NB4 (cell line): ENCODE results near the gene ZMYM1.
"Not testable (repeated sequence)": the region's sequence is repeated elsewhere in the genome, so short reads cannot be mapped to it uniquely, and the experiment has no call there.

Source experiments
- DNase-seq: peaks from one replicate; pipeline ENCODE4 v3.0.0; 2010; ENCODE audit warnings: low read depth
- H3K4me3 ChIP-seq: one replicate; pipeline ENCODE4 v1.5.1; 2011; ENCODE audit warnings: mild to moderate bottlenecking, low read depth, low read length, moderate library complexity
- MAX ChIP-seq: IDR thresholded peaks from 2 replicates; pipeline ENCODE4 v1.6.1; 2011; ENCODE audit warnings: low read depth, low read length
- MYC ChIP-seq: IDR thresholded peaks from 2 replicates; pipeline ENCODE4 v1.6.1; 2011; ENCODE audit warnings: low read depth, low read length
- POLR2A ChIP-seq: IDR thresholded peaks from 2 replicates; pipeline ENCODE4 v1.6.1; 2011; ENCODE audit warnings: mild to moderate bottlenecking; ENCODE audit not compliant: insufficient read length; ENCODE audit errors: extremely low read depth
- TF ChIP-seq, protein P1 (sequence below): IDR thresholded peaks from one replicate; pipeline ENCODE4 v1.5.1; 2012; ENCODE audit warnings: low read depth, low read length

The ZMYM1 gene

DNA sequence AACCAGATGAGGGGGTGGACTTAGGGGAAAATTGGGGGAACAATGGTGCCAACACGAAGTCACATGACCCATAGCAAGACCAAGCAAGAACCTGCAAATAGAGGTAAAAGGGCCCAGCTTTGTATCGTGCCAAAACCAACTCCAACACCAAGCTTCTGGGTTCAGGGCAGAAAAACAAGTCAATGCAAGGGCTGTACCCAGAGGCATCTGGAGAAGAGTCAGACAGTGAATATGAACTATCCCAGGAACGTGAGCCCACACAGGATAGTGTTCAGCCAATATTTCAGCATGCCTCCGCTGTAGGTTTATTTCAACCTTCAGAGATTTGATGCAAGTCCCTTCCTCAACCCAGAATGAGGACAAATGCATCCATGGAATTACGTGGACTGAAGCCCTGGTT lies 32.5 kb upstream of the ZMYM1 start:
- TF ChIP-seq MYC (no peak), MAX (no peak), POLR2A (no peak)
- TF ChIP-seq, protein P1, sequence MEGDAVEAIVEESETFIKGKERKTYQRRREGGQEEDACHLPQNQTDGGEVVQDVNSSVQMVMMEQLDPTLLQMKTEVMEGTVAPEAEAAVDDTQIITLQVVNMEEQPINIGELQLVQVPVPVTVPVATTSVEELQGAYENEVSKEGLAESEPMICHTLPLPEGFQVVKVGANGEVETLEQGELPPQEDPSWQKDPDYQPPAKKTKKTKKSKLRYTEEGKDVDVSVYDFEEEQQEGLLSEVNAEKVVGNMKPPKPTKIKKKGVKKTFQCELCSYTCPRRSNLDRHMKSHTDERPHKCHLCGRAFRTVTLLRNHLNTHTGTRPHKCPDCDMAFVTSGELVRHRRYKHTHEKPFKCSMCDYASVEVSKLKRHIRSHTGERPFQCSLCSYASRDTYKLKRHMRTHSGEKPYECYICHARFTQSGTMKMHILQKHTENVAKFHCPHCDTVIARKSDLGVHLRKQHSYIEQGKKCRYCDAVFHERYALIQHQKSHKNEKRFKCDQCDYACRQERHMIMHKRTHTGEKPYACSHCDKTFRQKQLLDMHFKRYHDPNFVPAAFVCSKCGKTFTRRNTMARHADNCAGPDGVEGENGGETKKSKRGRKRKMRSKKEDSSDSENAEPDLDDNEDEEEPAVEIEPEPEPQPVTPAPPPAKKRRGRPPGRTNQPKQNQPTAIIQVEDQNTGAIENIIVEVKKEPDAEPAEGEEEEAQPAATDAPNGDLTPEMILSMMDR = no peak
- no peak for DNase-seq
- H3K4me3 ChIP-seq = no peak overlapping the region

DNA sequence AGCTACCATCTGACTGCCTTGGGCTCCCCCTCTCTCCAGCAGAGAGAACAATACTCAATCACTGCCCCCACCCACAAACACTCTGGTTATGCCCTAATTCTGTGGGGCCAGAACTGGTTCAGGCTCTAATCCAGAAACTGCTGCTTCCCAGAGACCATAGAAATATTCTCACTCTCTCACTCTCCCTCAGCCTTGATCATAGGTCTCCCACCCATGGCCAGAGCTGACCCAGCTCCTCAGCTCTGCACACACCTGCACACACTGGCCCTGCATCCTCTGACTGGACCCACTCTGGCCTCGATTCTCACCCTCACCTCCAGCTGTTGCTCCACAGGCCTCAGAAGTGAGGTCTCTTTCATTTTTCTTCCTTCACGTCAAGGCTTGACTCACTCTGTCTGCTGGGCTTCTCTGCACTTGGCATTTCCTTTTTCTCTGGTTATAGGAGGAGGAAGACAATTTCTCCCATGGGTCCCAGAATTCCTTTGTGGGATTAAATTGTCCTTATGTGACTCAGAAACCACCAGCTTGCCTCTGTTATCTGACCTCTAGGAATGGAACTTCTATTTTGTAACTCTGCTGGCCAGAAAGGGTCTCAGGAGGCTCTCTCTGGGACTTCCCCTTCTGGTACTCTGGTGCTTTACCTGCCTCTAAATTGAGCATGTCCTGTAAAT lies 31.9 kb upstream of the ZMYM1 start:
- H3K4me3 ChIP-seq = peak overlapping the region; percentile 17
- TF ChIP-seq MYC (no peak), MAX (no peak), POLR2A (no peak)
- TF ChIP-seq, protein P1 = no peak
- DNase-seq = peak; percentile 70

DNA sequence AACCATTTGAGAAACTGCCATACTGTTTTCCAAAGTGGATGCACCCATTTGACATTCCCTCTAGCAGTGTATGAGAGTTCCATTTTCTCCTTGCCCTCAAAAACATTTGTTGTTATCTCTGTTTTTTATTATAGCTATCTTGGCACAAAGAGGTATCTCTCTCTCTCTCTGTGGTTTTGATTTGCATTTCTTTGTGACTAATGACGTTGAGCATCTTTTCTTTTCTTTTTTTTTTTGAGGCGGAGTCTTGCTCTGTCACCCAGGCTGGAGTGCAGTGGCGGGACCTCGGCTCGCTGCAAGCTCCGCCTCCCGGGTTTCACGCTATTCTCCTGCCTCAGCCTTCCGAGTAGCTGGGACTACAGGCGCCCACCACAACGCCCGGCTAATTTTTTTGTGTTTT lies 30.1 kb upstream of the ZMYM1 start:
- DNase-seq = no peak
- TF ChIP-seq MYC = no peak

DNA sequence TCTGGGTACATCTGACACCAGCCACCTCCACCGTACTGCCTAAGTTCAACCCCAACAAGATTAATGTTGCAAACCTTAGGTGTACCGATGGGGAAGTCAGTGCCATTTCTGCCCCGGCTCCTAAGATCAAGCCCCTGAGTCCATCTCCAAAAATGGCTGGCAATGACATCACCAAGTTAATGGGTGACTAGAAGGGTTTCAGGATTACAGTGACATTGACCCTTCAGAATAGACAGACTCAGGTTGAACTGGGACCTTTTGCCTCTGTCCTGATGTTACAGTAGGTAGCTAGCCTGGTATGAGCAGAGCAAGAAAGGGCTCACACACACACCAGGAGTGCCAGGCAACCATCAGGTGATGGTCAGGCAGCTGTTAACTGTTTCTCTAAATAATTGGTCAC lies 25.8 kb upstream of the ZMYM1 start:
- TF ChIP-seq POLR2A (no peak), MYC (no peak), MAX (no peak)
- TF ChIP-seq, protein P1 = no peak
- DNase-seq = no peak
- no peak overlapping the region for H3K4me3 ChIP-seq

More for the DNA sequence above, 30.1 kb upstream of the ZMYM1 start:
- H3K4me3 ChIP-seq = no peak overlapping the region

- DNase-seq, H3K4me3 ChIP-seq: not testable (repeated sequence)
These were observed 24.9 kb upstream of the ZMYM1 start for GRCh38 chr1:35054282-35054681.

DNA sequence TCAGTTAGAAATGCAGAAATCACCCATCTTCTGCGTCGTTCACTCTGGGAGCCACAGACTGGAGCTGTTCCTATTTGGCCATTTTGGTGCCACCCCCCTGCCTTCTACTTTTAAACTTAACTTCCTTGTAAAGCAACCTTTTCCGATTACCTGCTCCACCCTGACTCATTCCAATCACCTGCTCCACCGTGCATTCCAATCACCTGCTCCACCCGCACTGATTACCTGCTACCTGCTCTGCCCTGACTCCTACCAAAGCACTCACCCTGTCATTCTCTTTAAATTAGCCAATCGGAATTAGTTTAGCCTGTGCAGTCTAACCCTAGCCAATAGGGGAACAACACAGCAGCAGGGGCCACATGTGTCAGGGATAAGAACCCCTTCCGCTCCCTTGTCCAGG lies 20.9 kb upstream of the ZMYM1 start:
- H3K4me3 ChIP-seq, DNase-seq: not testable (repeated sequence)

DNA sequence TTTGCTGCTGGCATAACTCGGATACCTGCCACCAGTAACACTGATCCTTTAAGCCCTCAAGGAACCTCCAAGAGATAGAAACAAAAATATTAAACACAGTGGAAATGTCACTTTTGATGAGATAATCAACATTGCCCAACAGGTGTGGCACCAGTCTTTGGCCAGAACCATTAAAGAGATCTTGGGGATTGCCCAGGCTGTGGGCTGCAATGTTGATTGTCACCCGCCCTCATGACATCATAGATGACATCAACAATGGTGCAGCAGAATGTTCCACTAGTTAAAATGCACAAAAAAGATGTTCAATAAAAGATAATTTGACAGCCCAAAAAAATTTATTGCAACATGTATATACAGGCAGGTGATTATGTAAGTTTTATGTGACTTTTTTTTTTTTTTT lies 20.2 kb upstream of the ZMYM1 start:
- no peak overlapping the region for H3K4me3 ChIP-seq
- TF ChIP-seq MYC = no peak
- no peak for DNase-seq

DNA sequence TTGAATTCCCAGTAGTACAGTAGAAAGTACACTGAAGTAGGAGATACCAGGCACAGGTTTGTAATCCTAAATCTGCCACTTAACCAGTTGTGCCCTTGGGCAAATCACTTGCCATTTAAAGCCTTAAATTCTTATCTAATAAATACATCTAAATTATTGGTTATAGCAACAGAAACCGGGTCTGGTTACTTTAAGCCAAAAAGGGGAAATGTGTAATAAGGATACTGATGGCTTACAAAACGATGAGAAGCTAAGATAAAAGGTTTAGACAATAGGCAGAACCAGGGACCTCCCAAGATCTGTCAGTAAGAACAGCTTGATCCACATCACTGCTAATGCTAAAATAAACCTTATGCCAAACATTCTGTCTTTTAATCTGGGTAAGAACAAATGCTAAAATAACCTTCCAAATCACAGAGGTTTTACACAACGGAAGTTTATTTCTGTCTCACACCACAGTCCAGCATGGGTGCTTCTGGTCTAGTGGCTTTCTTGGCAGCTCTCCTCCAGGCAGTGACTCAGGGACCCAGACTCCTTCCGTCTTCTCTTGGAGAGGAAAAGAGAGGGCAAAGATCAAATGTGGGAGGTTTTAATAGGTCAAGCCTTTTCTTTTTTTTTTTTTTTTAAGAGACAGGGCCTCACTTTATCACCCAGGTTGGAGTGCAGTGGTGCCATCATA lies 16.5 kb upstream of the ZMYM1 start:
- TF ChIP-seq MAX (no peak), MYC (no peak), POLR2A (no peak)
- TF ChIP-seq, protein P1 = no peak
- H3K4me3 ChIP-seq = no peak overlapping the region
- DNase-seq = no peak
